ENCODE data around the gene ANXA11.
A peak's percentile ranks its signal among the peaks of the same experiment; 100 is the strongest.
"Not testable (repeated sequence)": the region's sequence is repeated elsewhere in the genome, so short reads cannot be mapped to it uniquely, and the experiment has no call there.

Gene ANXA11

DNA sequence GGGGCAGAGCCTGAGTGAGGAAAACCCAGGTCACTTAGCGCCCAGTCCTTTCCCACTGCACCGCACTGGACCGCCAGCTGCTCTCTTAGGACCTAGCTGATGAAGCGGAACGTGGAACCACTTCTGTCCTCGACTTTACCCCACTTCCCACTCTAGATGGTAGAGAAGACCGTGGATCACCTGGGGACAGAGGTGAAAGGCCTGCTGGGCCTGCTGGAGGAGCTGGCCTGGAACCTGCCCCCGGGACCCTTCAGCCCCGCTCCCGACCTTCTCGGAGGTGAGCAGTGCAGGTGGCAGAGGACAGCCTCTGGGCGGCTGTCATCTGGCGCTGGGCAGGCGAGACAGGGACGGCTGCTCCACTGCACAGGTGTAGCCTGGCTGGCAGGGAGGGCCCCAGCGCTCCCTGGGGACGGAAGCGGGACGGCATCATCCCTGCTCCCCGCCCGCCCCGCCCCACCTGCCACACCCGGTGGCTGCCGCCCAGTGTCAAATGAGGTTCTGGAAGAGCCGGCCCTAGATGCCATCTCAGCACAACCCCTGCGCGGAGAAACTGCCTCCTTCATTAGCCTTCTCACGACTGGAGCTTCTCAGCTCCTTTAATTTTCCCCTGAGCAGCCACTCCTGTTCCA is 61.2 kb downstream of the ANXA11 start:
- no peak for DNase-seq

DNA sequence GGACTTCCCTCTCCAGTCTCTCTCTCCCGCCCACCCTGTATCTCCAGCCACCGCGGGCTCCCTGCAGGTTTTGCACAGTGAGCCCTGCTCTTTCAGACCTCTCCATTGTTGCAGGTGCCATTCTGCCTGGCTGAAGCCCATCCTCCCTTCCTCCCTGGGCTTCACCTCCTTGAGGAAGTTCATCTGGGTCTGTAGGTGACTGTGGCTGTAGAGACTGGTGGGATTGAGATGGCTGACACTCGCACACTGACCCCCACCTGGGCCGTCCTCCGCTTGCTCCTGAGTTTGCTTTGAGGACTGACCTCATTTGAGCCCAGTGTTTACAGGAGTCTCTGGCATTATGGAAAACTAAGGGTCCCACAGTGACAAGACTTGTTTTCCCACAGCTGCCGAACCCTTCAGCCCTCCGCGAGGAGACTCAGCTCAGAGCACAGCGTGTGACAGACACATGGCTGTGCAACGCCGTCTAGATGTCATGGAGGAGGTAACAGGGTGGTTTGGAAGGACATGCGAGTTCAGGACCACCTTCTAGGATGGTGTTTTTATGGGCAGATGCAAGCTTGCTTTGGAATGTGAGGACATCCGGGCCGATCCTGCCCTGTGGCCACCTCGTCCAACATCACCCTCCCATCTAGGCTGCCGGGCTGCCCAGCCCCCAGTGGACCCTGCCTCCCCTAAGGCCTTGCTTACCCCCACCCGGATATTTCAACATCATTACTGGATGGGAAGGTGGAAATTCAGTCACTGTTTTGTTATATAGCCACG is 63.5 kb downstream of the ANXA11 start:
- no peak for DNase-seq

DNA sequence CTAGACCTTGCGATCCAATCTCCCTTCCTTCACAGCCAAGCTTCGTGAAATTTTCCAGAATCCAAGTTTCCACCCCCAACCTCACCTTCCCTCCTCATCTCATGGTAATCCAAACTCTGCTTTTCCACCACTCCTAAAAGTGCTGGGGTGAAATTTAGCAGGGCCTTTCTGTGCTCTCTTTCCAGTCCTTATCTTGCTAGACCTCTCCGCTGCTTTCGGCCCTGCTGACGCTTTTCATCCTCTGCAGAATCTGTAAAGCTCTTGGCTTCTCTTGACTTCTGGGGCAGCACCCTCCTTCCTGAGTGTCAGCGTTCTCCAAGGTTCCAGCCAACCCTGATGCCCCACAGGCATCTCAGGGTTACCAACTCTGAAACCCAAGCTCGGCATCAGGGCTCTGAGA is 65.1 kb downstream of the ANXA11 start:
- no peak for DNase-seq

DNA sequence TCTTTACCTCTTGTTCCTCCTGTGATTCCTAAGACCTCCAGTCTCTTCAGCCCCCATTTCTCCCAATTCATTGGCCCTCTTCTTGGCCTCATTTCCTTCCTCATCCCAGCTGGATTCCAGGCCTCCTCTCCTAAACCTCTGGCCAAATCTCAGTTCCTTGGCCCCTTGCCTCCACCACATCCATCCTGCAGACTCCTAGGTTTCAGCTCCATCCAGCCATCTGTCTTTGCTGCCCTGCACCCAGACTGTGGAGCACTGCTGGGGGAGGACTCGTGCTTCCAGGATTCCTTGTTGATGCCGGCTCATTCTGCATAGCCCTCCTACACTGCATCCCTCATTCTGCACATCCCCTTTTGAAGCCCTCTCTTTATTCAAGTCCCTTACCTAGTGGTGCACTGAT is 66.1 kb downstream of the ANXA11 start:
- DNase-seq: no peak

DNA sequence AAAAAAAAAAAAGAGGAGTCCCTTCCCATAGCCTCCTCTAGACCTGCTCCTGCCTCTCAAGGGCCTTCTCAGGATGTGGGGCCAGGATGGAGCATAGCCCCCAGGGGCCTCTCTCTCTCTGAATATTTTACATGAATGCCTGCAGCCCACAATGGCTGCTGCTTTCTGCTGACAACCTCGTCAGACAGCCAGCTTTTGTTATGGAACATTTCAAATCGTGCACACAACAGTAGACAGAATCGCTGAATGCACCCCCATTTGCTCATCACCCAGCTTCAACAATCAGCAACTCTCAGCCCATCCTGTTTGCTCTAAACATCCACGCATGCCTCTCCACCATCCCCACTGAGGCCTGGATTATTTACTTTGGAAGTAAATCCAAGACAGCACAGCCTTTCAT is 67.4 kb downstream of the ANXA11 start:
- DNase-seq: no peak

DNA sequence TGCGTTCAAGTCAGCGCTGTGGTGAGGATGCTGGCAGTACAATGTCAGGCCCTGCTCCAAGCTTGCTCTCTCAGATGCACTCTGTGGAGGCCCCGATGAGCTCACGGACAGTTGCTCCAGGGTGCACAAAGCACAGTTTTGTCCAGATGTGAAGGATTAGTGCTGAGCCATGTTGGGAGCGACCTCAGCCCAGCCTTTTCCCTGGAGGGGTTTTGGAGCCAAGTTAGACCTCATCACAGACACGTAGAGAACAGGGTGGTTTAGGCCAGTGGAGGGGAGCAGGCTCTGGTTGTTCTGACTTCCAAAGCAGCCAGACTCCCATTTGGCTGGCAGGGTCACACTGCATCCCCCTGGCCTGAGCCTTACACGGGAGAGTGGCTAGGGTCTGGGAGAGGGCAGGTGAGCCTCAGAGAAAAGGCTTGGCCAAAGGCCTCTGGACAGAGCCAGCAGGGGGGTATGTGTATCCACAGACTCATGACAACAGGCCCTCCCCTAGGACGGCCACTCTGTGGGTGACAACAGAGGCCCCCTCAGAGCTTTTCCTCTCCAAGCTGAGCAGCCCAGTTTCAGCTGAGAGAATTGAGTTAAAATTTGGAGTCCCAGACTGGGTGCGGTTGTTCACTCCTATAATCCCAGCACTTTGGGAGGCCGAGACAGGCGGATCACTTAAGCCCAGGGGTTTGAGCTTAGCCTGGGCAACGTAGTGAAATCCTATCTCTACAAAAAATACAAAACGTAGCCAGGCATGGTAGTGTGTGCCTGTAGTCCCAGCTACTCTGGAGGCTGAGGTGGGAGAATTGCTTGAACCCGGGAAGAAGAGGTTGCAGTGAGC is 68.1 kb downstream of the ANXA11 start:
- no peak for DNase-seq

DNA sequence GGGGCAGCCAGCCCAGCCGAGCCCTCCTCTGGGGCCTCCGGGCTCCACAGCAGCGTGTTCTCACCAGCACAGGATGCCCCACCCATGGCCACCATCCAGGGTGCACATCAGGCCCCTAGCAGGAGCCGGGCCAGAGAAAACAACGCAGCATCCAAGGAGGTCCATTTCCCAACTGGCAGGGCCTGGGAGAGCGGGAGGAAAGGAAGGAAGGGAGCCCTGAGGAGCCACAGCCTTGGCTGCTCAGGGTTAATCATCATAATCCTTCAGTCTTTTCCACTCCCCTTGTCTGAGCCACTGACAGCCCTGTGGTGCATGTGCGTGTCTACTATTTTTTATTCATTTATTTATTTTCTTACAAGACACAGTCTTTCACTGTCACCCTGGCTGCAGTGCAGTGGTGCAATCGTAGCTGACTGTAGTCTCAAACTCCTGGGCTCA is 69.2 kb downstream of the ANXA11 start:
- DNase-seq: no peak

DNA sequence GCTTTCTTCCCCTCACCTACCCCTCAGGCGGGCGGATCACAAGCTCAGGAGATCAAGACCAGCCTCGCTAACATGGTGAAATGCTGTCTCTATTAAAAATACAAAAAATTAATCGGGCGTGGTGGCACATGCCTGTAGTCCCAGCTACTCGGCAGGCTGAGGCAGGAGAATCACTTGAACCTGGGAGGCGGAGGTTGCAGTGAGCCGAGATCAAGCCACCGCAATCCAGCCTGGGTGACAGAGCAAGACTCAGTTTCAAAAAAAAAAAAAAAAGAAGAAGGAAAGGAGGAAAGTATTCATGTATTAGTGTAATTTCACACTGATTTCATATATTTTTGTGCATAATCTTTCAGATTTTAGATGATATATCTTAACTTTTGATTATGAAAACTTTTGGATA is 71.7 kb downstream of the ANXA11 start:
- DNase-seq: not testable (repeated sequence)

DNA sequence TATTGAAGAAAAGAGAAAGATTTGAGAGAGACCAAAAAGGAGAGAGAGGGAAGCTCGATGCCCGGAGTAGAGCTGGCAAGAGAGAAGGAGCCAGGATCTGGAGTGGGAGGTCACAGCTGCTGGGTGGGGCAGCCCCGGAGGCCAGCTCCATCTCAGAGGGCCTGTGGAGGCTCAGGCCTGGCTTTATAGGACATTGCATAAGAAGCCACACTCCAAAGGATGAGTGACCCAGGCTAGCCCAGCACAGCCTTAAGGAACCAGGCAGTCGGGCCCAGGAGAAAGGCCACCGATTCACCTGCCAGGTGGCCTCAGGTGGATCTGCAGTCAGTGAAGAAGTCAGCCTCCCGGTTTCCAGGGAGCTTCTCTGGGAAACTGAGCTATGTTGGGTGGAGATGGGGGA is 72.1 kb downstream of the ANXA11 start:
- no peak for DNase-seq

DNA sequence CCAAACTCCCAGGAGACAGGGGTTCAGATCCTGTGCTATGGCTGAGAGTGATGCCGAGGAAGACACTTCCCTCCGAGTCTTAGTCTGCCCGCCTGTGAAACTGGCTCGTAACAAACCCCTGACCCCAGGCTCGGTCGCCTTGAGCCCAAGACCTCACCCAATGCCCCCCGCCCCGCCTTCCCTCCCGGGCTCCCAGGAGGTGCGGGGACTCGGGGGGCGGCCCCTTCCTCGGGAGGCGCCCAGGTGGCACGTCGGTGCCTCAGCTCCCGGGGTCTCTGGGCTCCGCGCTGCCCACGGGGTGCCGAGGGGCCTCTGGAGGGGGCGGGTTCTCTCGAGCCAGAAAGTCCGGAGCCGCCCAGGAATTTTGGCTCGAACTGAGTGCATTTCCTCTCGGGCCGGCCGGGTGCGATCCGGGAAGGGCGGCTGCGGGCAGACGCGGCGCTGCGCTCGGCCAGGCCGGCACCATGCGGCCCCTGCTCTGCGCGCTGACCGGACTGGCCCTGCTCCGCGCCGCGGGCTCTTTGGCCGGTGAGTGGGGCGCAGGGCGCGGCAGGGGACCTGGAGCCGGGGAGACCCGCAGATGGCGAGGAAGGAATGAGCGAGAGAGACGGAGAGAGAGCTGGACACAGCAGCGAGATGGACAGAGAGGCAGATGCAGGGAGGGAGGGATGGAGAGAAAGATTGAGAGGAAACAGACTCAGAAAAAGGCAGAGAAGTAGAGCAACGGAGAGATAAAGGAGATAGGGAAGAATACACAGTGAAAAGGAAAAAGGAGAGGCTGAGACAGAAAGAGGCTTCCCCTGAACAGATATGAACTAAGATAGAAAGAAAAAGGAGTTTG is 72.8 kb downstream of the ANXA11 start, which contains the start of gene PLAC9:
TSS of gene PLAC9 (plus strand) at position 432 of the 841 bp plus-strand sequence. CDS start at position 465, 33 bp downstream.
- DNase-seq: no peak

DNA sequence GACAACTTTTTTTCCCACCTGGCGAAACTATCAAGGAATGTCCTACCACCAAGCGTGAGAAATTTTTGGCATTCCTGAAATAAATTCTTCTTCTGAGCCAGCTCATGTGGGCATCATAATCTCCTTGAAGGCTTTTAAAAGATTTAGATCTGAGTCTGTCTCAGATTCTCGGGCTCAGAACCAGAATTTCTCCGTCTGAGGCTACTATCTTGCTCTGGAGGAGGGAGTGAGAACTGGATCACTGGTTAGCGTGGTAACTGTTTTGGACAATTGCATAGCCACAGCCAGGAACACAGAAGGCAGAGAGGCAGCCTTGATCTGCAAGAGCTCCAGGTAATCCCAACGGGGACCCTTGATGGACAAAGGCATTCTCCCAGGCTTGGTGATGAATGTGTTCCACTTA is 73.8 kb downstream of the ANXA11 start:
- no peak for DNase-seq

DNA sequence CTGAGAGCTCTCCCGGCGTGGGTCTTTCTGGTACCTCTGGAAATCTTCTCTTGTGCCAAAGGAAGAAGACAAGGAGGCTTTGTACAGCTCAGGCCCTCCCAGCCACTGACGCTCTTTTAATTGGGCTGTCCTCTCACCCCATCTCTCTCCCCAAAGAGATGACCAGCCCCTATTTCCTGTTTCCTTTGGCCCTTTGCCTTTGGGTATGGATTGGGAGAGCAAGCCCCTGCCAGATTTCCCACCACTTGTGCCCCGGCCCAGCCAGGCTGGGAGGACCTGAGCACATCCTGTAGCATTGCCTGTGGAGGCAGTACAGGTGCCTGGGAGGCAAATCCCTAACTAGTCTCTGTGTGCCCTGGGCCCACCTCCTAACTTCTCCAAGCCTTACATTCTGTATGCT is 78.5 kb downstream of the ANXA11 start:
- no peak for DNase-seq

DNA sequence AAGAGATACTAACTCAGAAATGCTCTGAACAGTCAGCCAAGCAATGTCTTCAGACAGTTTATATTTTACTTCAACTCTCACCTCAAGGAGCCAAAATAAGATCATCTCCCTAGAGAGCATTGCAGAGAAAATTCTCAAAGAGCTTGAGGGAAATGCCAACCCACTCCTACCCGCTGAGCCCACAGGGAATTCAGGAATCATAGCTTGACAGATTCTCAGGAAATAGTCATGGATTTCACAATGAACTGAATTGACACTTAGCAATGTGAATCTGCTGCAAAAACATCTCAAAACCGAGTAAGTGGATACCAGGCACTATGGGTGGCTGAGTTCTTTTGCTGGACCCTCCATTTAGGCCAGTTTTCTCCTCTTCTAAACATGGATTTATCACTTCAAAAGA is 82.6 kb downstream of the ANXA11 start:
- DNase-seq: no peak

DNA sequence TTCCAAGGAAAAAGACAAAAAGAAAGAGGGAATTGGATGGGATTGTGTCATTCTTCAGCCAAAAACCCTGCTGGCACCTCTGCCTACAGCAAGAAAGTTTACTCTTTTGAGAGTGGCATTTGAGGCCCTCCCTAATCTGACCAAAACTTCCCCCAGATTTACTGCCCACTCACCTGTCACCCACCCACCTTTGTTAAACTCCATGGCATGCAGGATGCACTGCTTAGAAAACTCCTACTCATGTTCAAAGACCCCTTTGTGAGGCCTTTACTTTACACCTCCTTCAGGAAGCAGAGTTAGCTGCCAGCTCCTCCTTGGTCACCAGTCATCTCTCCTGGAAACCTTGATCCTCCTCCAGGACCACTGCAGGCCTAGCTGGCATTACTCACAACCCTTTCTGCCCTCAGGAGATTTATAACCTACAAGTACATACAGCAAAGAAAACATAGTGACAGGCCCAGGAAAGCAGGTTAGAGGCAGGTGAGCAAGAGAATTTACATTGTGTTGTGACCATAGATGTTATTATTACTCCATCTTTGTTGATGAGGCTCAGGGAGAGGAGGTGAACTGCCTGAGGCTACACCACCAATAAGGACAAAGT is 83.1 kb downstream of the ANXA11 start:
- DNase-seq: no peak

DNA sequence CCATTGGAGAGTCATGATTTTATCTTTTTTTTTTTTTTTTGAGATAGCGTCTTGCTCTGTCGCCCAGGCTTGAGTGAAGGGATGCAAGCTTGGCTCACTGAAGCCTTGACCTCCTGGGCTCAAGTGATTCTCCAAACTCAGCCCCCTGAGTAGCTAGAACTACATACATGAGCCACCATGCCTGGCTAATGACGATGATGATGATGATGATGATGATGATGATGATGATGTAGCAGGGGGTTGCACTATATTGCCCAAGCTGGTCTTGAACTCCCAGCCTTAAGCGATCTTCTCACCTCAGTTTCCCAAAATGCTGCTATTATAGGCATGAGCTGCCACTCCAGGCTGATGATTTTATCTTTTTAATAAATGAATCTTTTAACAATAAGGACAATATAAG is 86.7 kb downstream of the ANXA11 start:
- DNase-seq: no peak

DNA sequence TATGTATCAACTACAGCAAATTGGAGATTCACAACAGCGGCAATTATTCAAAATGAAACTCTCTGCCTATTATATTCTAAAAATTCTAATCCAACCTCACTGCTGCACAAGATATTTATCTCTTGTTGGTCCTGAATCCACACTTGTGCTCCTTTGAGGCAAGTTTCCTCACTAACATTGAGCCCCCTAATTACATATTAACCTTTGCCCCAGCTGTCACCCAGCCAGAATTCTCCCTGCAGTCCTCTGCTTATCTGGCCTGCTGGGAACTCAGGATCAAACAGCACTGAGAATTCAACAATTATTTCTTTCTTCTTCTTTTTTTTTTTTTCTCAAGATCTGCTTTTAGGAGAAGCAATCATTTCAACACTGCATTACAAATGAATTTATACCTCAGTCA is 94.4 kb downstream of the ANXA11 start:
- no peak for DNase-seq

DNA sequence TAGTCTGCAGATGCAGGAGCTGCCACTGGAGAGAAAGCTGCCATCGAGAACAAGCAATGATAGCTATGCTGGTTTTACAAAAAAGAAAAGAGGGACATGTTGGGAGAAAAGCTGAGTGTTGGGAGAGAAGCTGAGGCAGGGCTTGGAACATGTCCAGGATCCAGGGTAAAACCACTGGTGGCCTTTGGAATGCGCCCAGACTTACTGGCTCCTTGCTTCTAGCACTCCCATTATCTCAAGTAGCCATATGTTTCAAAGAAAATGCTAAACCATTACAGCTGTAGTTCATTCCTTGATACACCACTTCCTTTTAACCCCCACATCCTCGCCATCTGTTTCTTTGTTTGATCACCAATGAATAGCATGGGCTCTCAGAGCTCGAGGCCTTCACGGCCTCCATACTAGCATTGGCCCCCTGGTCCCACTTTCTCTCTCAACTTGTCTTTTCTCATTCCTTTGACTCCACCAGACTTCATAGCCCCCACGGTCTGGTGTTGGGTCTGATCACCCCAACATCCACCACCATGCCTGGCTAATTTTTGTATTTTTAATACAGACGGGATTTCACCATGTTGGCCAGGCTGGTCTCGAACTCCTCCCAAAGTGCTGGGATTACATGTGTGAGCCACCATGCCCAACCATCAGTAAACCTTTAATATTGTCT is 96.6 kb downstream of the ANXA11 start:
- no peak for DNase-seq

DNA sequence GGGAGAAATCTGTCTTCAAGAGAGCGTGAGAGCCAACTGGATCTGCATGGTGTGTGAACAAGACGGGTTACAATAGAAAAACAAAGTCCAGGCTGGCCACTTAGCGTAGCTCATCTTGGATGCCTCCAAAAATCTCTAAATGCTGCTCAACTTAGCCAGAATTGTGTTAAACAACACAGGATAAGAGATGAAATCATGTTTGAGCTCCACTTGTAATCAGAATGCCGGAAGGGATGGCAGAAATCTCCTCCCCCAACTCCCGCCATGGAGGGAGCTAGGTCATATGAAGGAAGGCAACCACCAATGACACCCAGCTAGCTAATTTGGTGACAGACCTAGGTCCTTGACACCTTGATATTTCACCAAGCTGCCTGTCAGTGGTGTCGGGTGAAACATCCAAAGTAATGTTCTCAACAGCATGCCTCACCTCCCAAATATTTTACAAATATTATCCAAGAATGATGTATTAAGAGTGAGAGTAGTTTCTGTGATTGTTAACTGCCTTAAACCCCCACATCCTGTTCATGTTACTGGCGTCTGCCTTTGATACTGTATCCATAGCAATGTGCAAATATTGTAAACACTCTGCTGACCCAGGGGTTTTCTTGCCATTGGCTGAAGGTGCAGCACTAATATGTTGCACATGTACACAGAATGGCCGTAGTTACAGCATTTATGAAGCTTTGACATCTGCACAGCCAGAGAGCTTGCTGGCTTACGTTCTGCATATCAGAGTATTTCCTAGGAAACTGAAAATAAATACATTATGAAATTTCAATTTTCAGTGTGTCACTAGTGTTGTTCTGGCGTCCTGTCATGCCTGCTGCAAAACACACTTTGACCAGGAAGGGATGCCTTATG is 101.0 kb downstream of the ANXA11 start:
- peak; percentile 5 for DNase-seq

Measured in CD4-positive, alpha-beta T cell treated with Interferon gamma for 1 hour (primary cell).